GM23338 (cell line): ENCODE measurements around the gene AKAP9. TPM values are rescaled to one million over a fixed set of nuclear protein-coding genes. Genes with fewer than 3 reads are reported as not detected.

Source experiments
- ATAC-seq: fragments of 200-7000 bp; cut with Tn5 transposase; 3 replicates; pipeline ENCODE4 v1.9.1; 2020
- DNase-seq: peaks from one replicate; pipeline ENCODE4 v3.0.0-alpha.2; 2015; ENCODE audit warnings: low spot score
- H2AFZ ChIP-seq: fragments of 200-600 bp; sonication (generic); 2 replicates; pipeline ENCODE4 v1.8.0; 2016; ENCODE audit warnings: antibody characterized with exemption, mild to moderate bottlenecking, moderate library complexity
- H3F3A ChIP-seq: fragments of 200-600 bp; sonication (generic); replicated peaks from 2 replicates; pipeline ENCODE4 v1.8.0; 2017; ENCODE audit warnings: antibody characterized with exemption, mixed run types, low read depth
- H3K27ac ChIP-seq: fragments of 200-600 bp; sonication (generic); 2 replicates; pipeline ENCODE4 v1.6.1; 2016; ENCODE audit warnings: low read depth
- H3K27me3 ChIP-seq: fragments of 200-600 bp; sonication (generic); 2 replicates; pipeline ENCODE4 v1.8.0; 2016; ENCODE audit warnings: mild to moderate bottlenecking, mixed run types, moderate library complexity; ENCODE audit not compliant: insufficient read depth
- H3K36me3 ChIP-seq: fragments of 200-600 bp; sonication (generic); 2 replicates; pipeline ENCODE4 v1.8.0; 2016; ENCODE audit warnings: mild to moderate bottlenecking; ENCODE audit not compliant: insufficient read depth
- H3K4me1 ChIP-seq: fragments of 200-600 bp; sonication (generic); 2 replicates; pipeline ENCODE4 v1.8.0; 2016; ENCODE audit warnings: mild to moderate bottlenecking, moderate library complexity; ENCODE audit not compliant: insufficient read depth
- H3K4me2 ChIP-seq: fragments of 200-600 bp; sonication (generic); 2 replicates; pipeline ENCODE4 v1.7.1; 2017; ENCODE audit warnings: mixed run types
- H3K4me3 ChIP-seq: fragments of 200-600 bp; sonication (generic); 2 replicates; pipeline ENCODE4 v1.6.1; 2016; ENCODE audit warnings: mixed run types
- H3K79me2 ChIP-seq: fragments of 200-600 bp; sonication (generic); replicated peaks from 2 replicates; pipeline ENCODE4 v1.8.0; 2017; ENCODE audit warnings: mild to moderate bottlenecking; ENCODE audit not compliant: insufficient read depth
- H3K9me2 ChIP-seq: fragments of 200-600 bp; sonication (generic); 2 replicates; pipeline ENCODE4 v1.8.0; 2017; ENCODE audit not compliant: insufficient read depth
- H4K20me1 ChIP-seq: fragments of 200-600 bp; sonication (generic); replicated peaks from 2 replicates; pipeline ENCODE4 v1.8.0; 2017; ENCODE audit warnings: mild to moderate bottlenecking; ENCODE audit not compliant: insufficient read depth
- H3K27ac Mint-ChIP-seq: 2 replicates; pipeline ENCODE4 v1.8.0; 2020; ENCODE audit warnings: inconsistent platforms, mild to moderate bottlenecking, moderate library complexity, mixed read lengths
- H3K27me3 Mint-ChIP-seq: 3 replicates; pipeline ENCODE4 v1.8.0; 2022; ENCODE audit warnings: low read depth, mild to moderate bottlenecking, moderate library complexity, mixed read lengths, inconsistent platforms; ENCODE audit not compliant: insufficient read depth, poor library complexity
- H3K36me3 Mint-ChIP-seq: 3 replicates; pipeline ENCODE4 v1.8.0; 2021; ENCODE audit warnings: low read depth, mild to moderate bottlenecking, inconsistent platforms, moderate library complexity, mixed read lengths
- H3K4me1 Mint-ChIP-seq: 3 replicates; pipeline ENCODE4 v1.8.0; 2020; ENCODE audit warnings: mild to moderate bottlenecking, inconsistent platforms, mixed read lengths
- H3K4me3 Mint-ChIP-seq: 3 replicates; pipeline ENCODE4 v1.8.0; 2021; ENCODE audit warnings: moderate library complexity, mild to moderate bottlenecking, inconsistent platforms, mixed read lengths
- H3K9me3 Mint-ChIP-seq: 3 replicates; pipeline ENCODE4 v1.8.0; 2020; ENCODE audit warnings: moderate library complexity, mild to moderate bottlenecking, inconsistent platforms, mixed read lengths
- EZH2 ChIP-seq: fragments of 200-600 bp; sonication (generic); IDR thresholded peaks from one replicate; pipeline ENCODE4 v1.8.0; 2017; ENCODE audit warnings: antibody characterized with exemption, mild to moderate bottlenecking, low read depth; ENCODE audit not compliant: unreplicated experiment
- JUNB ChIP-seq: IDR thresholded peaks from one replicate; pipeline ENCODE4 v1.6.1; 2016; ENCODE audit warnings: antibody characterized with exemption; ENCODE audit not compliant: unreplicated experiment
- POLR2AphosphoS5 ChIP-seq: IDR thresholded peaks from 2 replicates; pipeline ENCODE4 v1.6.1; 2016; ENCODE audit warnings: antibody characterized with exemption, low read depth
- ZNF114 ChIP-seq: fragments of 250-450 bp; sonication (Bioruptor Pico); IDR thresholded peaks from 2 replicates; pipeline ENCODE4 v1.5.0; 2020; ENCODE audit warnings: mild to moderate bottlenecking, moderate library complexity
- ZNF331 ChIP-seq: fragments of 250-450 bp; sonication (Bioruptor Pico); IDR thresholded peaks from 2 replicates; pipeline ENCODE4 v1.5.0; 2020; ENCODE audit warnings: low read depth, mild to moderate bottlenecking, moderate library complexity
- ZNF462 ChIP-seq: fragments of 250-450 bp; sonication (Bioruptor Pico); IDR thresholded peaks from 2 replicates; pipeline ENCODE4 v1.5.0; 2020; ENCODE audit warnings: mild to moderate bottlenecking, moderate library complexity
- polyA plus RNA-seq: library from polyadenylated mRNA; unstranded; fragments of >200 nt; fragmentation: Nextera tagmentation; extraction: Ambion mirVana; gene quantifications from 2 replicates; pipeline ENCODE4 v1.2.1, GENCODE V29; 2016
- total RNA-seq: library from RNA; depleted of rRNA; stranded (reverse); fragments of >200 nt; shearing (Covaris generic); gene quantifications from 2 replicates; pipeline ENCODE4 v1.2.3, GENCODE V29; 2014

Gene AKAP9
- total and polyA plus RNA-seq, 2 experiments from 2014 or later: 33.5 to 67.4 TPM

DNA sequence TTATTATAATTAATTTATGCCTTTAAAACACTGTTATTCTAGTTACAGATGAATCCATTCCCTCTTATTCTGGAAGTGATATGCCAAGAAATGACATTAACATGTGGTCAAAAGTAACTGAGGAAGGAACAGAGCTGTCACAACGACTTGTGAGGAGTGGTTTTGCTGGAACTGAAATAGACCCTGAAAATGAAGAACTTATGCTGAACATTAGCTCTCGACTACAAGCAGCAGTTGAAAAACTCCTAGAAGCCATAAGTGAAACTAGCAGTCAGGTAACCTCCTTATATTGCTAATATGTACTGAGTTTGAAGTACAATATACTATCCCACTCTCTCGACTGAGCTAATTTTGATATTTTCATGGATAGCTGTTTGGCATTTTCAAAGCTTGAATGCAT, 112.0 kb downstream of the AKAP9 start (continued):
- TF ChIP-seq ZNF462 (CRISPR knock-in tag): no peak
- TF ChIP-seq POLR2AphosphoS5: no peak

DNA sequence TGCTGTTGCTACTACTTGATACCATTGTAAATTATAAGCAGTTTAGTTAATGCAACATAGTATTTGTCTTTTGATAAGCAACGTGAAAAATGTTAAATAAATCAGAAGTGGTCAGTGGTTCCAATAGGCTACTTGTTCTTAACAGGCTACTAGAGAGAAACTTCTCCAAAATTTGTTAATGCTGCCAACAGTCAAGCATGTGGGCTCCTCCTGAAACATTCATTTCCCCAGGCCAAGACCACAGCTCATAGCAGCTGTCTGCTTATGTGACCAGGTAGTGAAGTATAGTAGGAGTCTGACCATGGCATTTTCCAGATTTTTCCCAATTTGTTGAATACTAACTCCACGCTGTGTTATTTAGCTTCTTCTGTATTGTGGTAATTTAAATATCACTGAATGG, 112.7 kb downstream of the AKAP9 start:
- Mint-ChIP-seq H3K4me1 (peaks cover 4% of the 10 kb centered on the region; the same call in 2 of the 3 replicates), H3K36me3 (peaks cover 15% of the 10 kb centered on the region)

More for the DNA sequence above, 112.7 kb downstream of the AKAP9 start:
- Mint-ChIP-seq H3K27me3 (no peaks in the 10 kb centered on the region), H3K9me3 (no peaks in the 10 kb centered on the region), H3K4me3 (no peak overlapping the region), H3K27ac (no peak overlapping the region)
- H3K4me1 ChIP-seq: no peaks in the 10 kb centered on the region
- no peak overlapping the region for H3K4me3 ChIP-seq
- no peaks in the 10 kb centered on the region for H3K9me2 ChIP-seq
- H3K79me2 ChIP-seq: no peaks in the 10 kb centered on the region
- DNase-seq: no peak
- no peaks in the 10 kb centered on the region for H3K27me3 ChIP-seq
- H3K27ac ChIP-seq: no peak overlapping the region
- H3F3A ChIP-seq: no peaks in the 10 kb centered on the region
- H3K36me3 ChIP-seq: no peaks in the 10 kb centered on the region
- no peak for TF ChIP-seq ZNF331 (CRISPR knock-in tag)
- no peak for TF ChIP-seq POLR2AphosphoS5
- no peak for TF ChIP-seq EZH2
- no peak for TF ChIP-seq ZNF462 (CRISPR knock-in tag)
- TF ChIP-seq JUNB: no peak
- no peak for TF ChIP-seq ZNF114 (CRISPR knock-in tag)
- no peak for ATAC-seq
- H3K4me2 ChIP-seq: no peak overlapping the region
- no peak overlapping the region for H2AFZ ChIP-seq
- peaks cover 3% of the 10 kb centered on the region; the same call in 1 of the 2 replicates for H4K20me1 ChIP-seq
